ENCODE results near the gene RHOBTB3.
A peak's percentile ranks its signal among the peaks of the same experiment; 100 is the strongest.

The RHOBTB3 gene

GRCh38 chr5:95733107-95733665 is 2.0 kb downstream of the RHOBTB3 start:
- no peak for DNase-seq

GRCh38 chr5:95734187-95734586 is 3.1 kb downstream of the RHOBTB3 start:
- DNase-seq, result no peak

- no peak for DNase-seq
Measured at GRCh38 chr5:95734906-95735305, 3.8 kb downstream of the RHOBTB3 start.

GRCh38 chr5:95735406-95735805 is 4.3 kb downstream of the RHOBTB3 start:
- no peak for DNase-seq

GRCh38 chr5:95738072-95738471 is 6.9 kb downstream of the RHOBTB3 start:
- no peak for DNase-seq

- no peak for DNase-seq
Measured at GRCh38 chr5:95738834-95739233, 7.7 kb downstream of the RHOBTB3 start.

GRCh38 chr5:95739857-95740256 is 8.7 kb downstream of the RHOBTB3 start:
- no peak for DNase-seq

- no peak for DNase-seq
Measured at GRCh38 chr5:95741458-95741857, 10.3 kb downstream of the RHOBTB3 start.

GRCh38 chr5:95743232-95743631 is 12.1 kb downstream of the RHOBTB3 start:
- DNase-seq, result no peak

- DNase-seq, result no peak
Measured at GRCh38 chr5:95743877-95744276, 12.7 kb downstream of the RHOBTB3 start.

- no peak for DNase-seq
Measured at GRCh38 chr5:95746194-95746593, 15.1 kb downstream of the RHOBTB3 start.

- no peak for DNase-seq
Measured at GRCh38 chr5:95746722-95747679, 15.9 kb downstream of the RHOBTB3 start.

- no peak for DNase-seq
Measured at GRCh38 chr5:95748133-95748532, 17.0 kb downstream of the RHOBTB3 start.

- DNase-seq, result no peak
Measured at GRCh38 chr5:95754545-95754944, 23.4 kb downstream of the RHOBTB3 start.

GRCh38 chr5:95759005-95759404 is 27.9 kb downstream of the RHOBTB3 start:
- no peak for DNase-seq

- DNase-seq, result peak; percentile 83
Measured at GRCh38 chr5:95759634-95760033, 28.5 kb downstream of the RHOBTB3 start.

GRCh38 chr5:95760273-95761191 is 29.4 kb downstream of the RHOBTB3 start:
- DNase-seq, result no peak

- peak; percentile 14 for DNase-seq
Measured at GRCh38 chr5:95761771-95762651, 30.9 kb downstream of the RHOBTB3 start.

- DNase-seq, result no peak
Measured at GRCh38 chr5:95762652-95763041, 31.5 kb downstream of the RHOBTB3 start.

- DNase-seq, result no peak
Measured at GRCh38 chr5:95763941-95764340, 32.8 kb downstream of the RHOBTB3 start.

- no peak for DNase-seq
Measured at GRCh38 chr5:95768731-95769130, 37.6 kb downstream of the RHOBTB3 start.
